ENCODE data around the gene C11orf42. TPM values are rescaled to one million over a fixed set of nuclear protein-coding genes. Genes with fewer than 3 reads are reported as not detected.

Gene C11orf42
- total and polyA plus RNA-seq, 2 donors (not counting 3 experiments of a cell fraction or from before 2014, with no cell fraction given) = not detected

- H4K20me1 ChIP-seq (replicated peaks; ENCODE audit: control insufficient read depth, extremely low read depth, insufficient read depth, low read length) = no peaks in the 10 kb centered on the region
- DNase-seq (ENCODE audit: low read depth, low spot score) = no peak
- H3K79me2 ChIP-seq (ENCODE audit: control insufficient read depth, insufficient read depth, low read length) = peaks cover 29% of the 10 kb centered on the region
- no peak overlapping the region for H3K4me3 ChIP-seq (replicated peaks in 1 of 3; ENCODE audit: insufficient read depth in 1 of 3, low read depth in 1 of 3, low read length in 3 of 3)
- H3K4me2 ChIP-seq (ENCODE audit: insufficient read depth, low read length) = no peak overlapping the region
- H3K9me1 ChIP-seq (replicated peaks; ENCODE audit: control insufficient read depth, extremely low read depth, insufficient read depth, low read length) = no peaks in the 10 kb centered on the region
- H3K4me1 ChIP-seq (ENCODE audit: control insufficient read depth, extremely low read depth, insufficient read depth, low read length) = peaks cover 4% of the 10 kb centered on the region
- POLR2A ChIA-PET = no interaction called here
- H3K9me3 ChIP-seq (replicated peaks; ENCODE audit: control insufficient read depth, insufficient read depth, low read length) = no peaks in the 10 kb centered on the region
- H3K36me3 ChIP-seq (ENCODE audit: control insufficient read depth in 2 of 2, extremely low read depth in 1 of 2, insufficient read depth in 2 of 2, low read length in 2 of 2) = peaks cover 0 to 8% of the 10 kb centered on the region in 2 experiments
- dilution Hi-C loops (cut with MboI; ENCODE audit: extremely low pct_ligation_motif_present, low sequenced_read_pairs) (no loop called here), intact Hi-C loops (cut with micrococcal nuclease) (no loop called here)
- no peak overlapping the region for H3K9ac ChIP-seq (replicated peaks; ENCODE audit: extremely low read depth, insufficient read depth, low read length)
- FAIRE-seq = no peak
- no peak overlapping the region for H2AFZ ChIP-seq (ENCODE audit: low read depth, low read length)
- BruUV-seq (replicated peaks) = no TSS peak
- H3K27me3 ChIP-seq (ENCODE audit: control insufficient read depth in 2 of 2, insufficient read depth in 2 of 2, low read length in 2 of 2) = no peaks in the 10 kb centered on the region
- CTCF ChIA-PET = interaction anchor here (1.0 to 1.4 kb wide), 3 partner anchors 21 to 134 kb away, joined by 3 to 6 read pairs (median 3); no protein-coding TSS in a partner anchor
- TF ChIP-seq EZH2 (IDR thresholded peaks at IDR 0.05; ENCODE audit: borderline replicate concordance, low read depth, low read length, severe bottlenecking) = no peak
- no peak for TF ChIP-seq POLR2AphosphoS5 (IDR thresholded peaks at IDR 0.05; ENCODE audit: insufficient read depth, low read depth, low read length)
- no peak for TF ChIP-seq GATA2 (IDR thresholded peaks at IDR 0.05; ENCODE audit: insufficient read depth, insufficient read length, low read depth, low read length)
- TF ChIP-seq JUN (IDR thresholded peaks at IDR 0.05; ENCODE audit: borderline replicate concordance, insufficient read depth, insufficient read length, low read depth) = no peak
- TF ChIP-seq, protein P1, sequence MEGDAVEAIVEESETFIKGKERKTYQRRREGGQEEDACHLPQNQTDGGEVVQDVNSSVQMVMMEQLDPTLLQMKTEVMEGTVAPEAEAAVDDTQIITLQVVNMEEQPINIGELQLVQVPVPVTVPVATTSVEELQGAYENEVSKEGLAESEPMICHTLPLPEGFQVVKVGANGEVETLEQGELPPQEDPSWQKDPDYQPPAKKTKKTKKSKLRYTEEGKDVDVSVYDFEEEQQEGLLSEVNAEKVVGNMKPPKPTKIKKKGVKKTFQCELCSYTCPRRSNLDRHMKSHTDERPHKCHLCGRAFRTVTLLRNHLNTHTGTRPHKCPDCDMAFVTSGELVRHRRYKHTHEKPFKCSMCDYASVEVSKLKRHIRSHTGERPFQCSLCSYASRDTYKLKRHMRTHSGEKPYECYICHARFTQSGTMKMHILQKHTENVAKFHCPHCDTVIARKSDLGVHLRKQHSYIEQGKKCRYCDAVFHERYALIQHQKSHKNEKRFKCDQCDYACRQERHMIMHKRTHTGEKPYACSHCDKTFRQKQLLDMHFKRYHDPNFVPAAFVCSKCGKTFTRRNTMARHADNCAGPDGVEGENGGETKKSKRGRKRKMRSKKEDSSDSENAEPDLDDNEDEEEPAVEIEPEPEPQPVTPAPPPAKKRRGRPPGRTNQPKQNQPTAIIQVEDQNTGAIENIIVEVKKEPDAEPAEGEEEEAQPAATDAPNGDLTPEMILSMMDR (IDR thresholded peaks at IDR 0.05; ENCODE audit: extremely low read depth in 1 of 2, insufficient read depth in 1 of 2, low read depth in 1 of 2, low read length in 2 of 2) = no peak
- no peak for TF ChIP-seq MYC (IDR thresholded peaks at IDR 0.05; ENCODE audit: low read depth, low read length)
- TF ChIP-seq MAX (IDR thresholded peaks at IDR 0.05; ENCODE audit: insufficient read depth, insufficient read length) = no peak
- TF ChIP-seq FOS (IDR thresholded peaks at IDR 0.05; ENCODE audit: borderline replicate concordance, insufficient read depth, low read length) = no peak
- TF ChIP-seq POLR2A (IDR thresholded peaks at IDR 0.05; ENCODE audit: low read depth, low read length) = no peak
- H3K27ac ChIP-seq (ENCODE audit: insufficient read depth, low read depth, low read length) = no peak overlapping the region
These were observed 23.2 kb downstream of the C11orf42 start for GRCh38 chr11:6228520-6228919.

Data from endothelial cell of umbilical vein (primary cell).